NT2/D1 (cell line): ENCODE results near the gene B3GAT2.

Source experiments
- SUZ12 ChIP-seq: IDR thresholded peaks from 2 replicates; pipeline ENCODE4 v1.6.1; 2011; ENCODE audit not compliant: insufficient read length, insufficient read depth; ENCODE audit errors: extremely low read depth
- YY1 ChIP-seq: IDR thresholded peaks from 2 replicates; pipeline ENCODE4 v1.6.1; 2011; ENCODE audit not compliant: insufficient read length, insufficient read depth
- ZNF274 ChIP-seq: IDR thresholded peaks from 2 replicates; pipeline ENCODE4 v1.6.1; 2011; ENCODE audit warnings: mild to moderate bottlenecking, low read depth, low read length

DNA sequence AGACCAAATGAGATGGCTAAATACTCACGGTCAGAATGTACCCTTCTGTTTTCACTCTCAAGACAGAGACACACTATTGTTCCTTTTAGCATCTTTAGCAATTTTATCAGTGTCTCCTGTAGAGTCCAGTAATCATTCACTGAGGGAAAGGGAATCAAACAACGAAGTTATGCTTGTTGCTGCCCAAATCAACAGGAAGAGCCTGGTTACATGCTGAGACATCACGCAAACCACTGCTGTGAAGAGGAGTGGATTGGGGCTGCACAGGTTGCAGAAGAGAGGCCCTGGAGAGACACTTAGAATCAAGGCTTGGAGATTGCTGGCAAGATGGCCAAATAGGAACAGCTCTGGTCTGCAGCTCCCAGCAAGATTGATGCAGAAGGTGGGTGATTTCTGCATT, 40.5 kb upstream of the B3GAT2 start:
- TF ChIP-seq ZNF274 (no peak), SUZ12 (no peak), YY1 (no peak)
